Esophagus squamous epithelium (tissue), 5 donors: ENCODE data around the gene AP5S1. TPM values are rescaled to one million over a fixed set of nuclear protein-coding genes. Genes with fewer than 3 reads are reported as not detected.

Experiments used
- DNase-seq: peaks from one replicate; lab custom pipeline; 2025; lab: John Stamatoyannopoulos, UW
- H3K27ac ChIP-seq, 4 donors: fragments of 200-600 bp; sonication (generic); one replicate each; pipeline ENCODE4 v1.5.1; 2016 to 2019; ENCODE audit warnings: mild to moderate bottlenecking in 1 of 4
- H3K27me3 ChIP-seq, 4 donors: fragments of 200-600 bp; sonication (generic); 1 replicate in 3 of 4; 2 replicates in 1 of 4; pipeline versions ENCODE4 v1.5.1 to v1.6.0; 2017 to 2021; ENCODE audit warnings: antibody characterized with exemption in 1 of 4
- H3K36me3 ChIP-seq, 3 donors: fragments of 200-600 bp; sonication (generic); one replicate each; pipeline ENCODE4 v1.5.1; 2016 to 2019
- H3K4me1 ChIP-seq, 3 donors: fragments of 200-600 bp; sonication (generic); one replicate each; pipeline ENCODE4 v1.5.1; 2017 to 2019
- H3K4me3 ChIP-seq, 4 donors: fragments of 200-600 bp; sonication (generic); 1 replicate in 3 of 4; 2 replicates in 1 of 4; pipeline ENCODE4 v1.5.1; 2016 to 2019; ENCODE audit warnings: mild to moderate bottlenecking in 2 of 4, moderate library complexity in 1 of 4
- H3K9me3 ChIP-seq, 3 donors: fragments of 200-600 bp; sonication (generic); one replicate each; pipeline ENCODE4 v1.5.1; 2016 to 2019
- POLR2A ChIP-seq, 4 donors: fragments of 450-650 bp; IDR thresholded peaks; one replicate each; pipeline ENCODE4 v1.6.1; 2017; ENCODE audit warnings: antibody characterized with exemption in 4 of 4, mild to moderate bottlenecking in 4 of 4, moderate library complexity in 3 of 4
- WGBS, 2 donors: methylation state at CpG; one replicate each; pipeline ENCODE4 v1.1.5; 2018; 5-methylcytosine and 5-hydroxymethylcytosine counted together
- intact Hi-C: fragments of 100-400 bp; cut with DNase I; formaldehyde crosslinking; loops from one replicate; pipeline ENCODE4 v1.15.0; 2022
- total RNA-seq, 4 donors: library from RNA; depleted of rRNA; stranded (reverse); fragments of >200 nt; gene quantifications; one replicate each; pipeline ENCODE4 v1.1.0, GENCODE V29; 2016
- TF ChIP-seq, protein P1 (sequence below), 6 experiments: fragments of 450-650 bp in 4 of 6; fragments of 200-600 bp in 2 of 6; sonication (generic) in 2 of 6; IDR thresholded peaks; one replicate each; pipeline ENCODE4 v1.5.1; 2016 to 2019; ENCODE audit warnings: antibody characterized with exemption in 6 of 6, mild to moderate bottlenecking in 4 of 6, moderate library complexity in 4 of 6
- donor health status: DM: yes; HTN: yes; CAD: no.

The AP5S1 gene
- total RNA-seq, 4 donors from 2014 or later = 5.8 to 12.8 (median 10.4) TPM

GRCh38 chr20:3785240-3786125 is 34.9 kb upstream of the AP5S1 start:
- Histone ChIP-seq H3K4me3 (peak overlapping the region; percentile 68 to 87 (median 70)), H3K27me3 (no peaks in the 10 kb centered on the region), H3K27ac (peak overlapping the region; percentile 83 to 91 (median 88)), H3K9me3 (no peaks in the 10 kb centered on the region), H3K4me1 (peaks cover 45 to 81% (median 50%) of the 10 kb centered on the region in 3 donors), H3K36me3 (peaks cover 0 to 11% (median 0%) of the 10 kb centered on the region in 3 donors)
- TF ChIP-seq POLR2A (IDR thresholded peaks at IDR 0.05) = no peak
- TF ChIP-seq, protein P1, sequence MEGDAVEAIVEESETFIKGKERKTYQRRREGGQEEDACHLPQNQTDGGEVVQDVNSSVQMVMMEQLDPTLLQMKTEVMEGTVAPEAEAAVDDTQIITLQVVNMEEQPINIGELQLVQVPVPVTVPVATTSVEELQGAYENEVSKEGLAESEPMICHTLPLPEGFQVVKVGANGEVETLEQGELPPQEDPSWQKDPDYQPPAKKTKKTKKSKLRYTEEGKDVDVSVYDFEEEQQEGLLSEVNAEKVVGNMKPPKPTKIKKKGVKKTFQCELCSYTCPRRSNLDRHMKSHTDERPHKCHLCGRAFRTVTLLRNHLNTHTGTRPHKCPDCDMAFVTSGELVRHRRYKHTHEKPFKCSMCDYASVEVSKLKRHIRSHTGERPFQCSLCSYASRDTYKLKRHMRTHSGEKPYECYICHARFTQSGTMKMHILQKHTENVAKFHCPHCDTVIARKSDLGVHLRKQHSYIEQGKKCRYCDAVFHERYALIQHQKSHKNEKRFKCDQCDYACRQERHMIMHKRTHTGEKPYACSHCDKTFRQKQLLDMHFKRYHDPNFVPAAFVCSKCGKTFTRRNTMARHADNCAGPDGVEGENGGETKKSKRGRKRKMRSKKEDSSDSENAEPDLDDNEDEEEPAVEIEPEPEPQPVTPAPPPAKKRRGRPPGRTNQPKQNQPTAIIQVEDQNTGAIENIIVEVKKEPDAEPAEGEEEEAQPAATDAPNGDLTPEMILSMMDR (IDR thresholded peaks at IDR 0.05) = no peak
- 8% methylated on average over 15 of the region's 79 CpGs; no CpG with 5 or more reads in 1 of the 2 donors for WGBS, 2 donors
- no peak for DNase-seq
- intact Hi-C loops = no loop called here

DNA sequence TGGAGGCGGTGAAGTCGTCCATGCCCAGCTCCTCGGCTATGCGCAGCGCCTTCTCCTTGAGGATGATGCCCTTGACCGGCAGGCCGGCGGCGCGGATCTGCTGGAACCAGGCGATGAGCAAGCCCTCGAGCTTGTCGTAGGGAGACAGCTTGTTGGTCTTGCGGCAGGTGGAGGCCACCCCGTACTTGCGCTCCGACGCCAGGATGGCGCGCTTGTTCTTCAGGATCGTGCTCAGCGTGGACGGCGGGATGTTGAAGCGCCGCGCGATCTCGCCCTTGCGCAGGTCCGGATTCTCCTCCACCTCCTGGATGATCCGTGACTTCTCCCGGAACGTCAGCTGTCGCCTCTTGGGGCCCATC is 34.2 kb upstream of the AP5S1 start:
- Histone ChIP-seq H3K4me1 (peaks cover 42 to 75% (median 44%) of the 10 kb centered on the region in 3 donors), H3K27ac (peak overlapping the region; percentile 83 to 91 (median 88)), H3K36me3 (peaks cover 0 to 11% (median 0%) of the 10 kb centered on the region in 3 donors), H3K4me3 (peak overlapping the region; percentile 68 to 87 (median 70)), H3K27me3 (no peaks in the 10 kb centered on the region), H3K9me3 (no peaks in the 10 kb centered on the region)
- intact Hi-C loops = no loop called here
- no CpG with 5 or more reads among the region's 35 CpGs for WGBS, 2 donors
- no peak for TF ChIP-seq POLR2A (IDR thresholded peaks at IDR 0.05)
- TF ChIP-seq, protein P1 (IDR thresholded peaks at IDR 0.05) = no peak
- DNase-seq = no peak

DNA sequence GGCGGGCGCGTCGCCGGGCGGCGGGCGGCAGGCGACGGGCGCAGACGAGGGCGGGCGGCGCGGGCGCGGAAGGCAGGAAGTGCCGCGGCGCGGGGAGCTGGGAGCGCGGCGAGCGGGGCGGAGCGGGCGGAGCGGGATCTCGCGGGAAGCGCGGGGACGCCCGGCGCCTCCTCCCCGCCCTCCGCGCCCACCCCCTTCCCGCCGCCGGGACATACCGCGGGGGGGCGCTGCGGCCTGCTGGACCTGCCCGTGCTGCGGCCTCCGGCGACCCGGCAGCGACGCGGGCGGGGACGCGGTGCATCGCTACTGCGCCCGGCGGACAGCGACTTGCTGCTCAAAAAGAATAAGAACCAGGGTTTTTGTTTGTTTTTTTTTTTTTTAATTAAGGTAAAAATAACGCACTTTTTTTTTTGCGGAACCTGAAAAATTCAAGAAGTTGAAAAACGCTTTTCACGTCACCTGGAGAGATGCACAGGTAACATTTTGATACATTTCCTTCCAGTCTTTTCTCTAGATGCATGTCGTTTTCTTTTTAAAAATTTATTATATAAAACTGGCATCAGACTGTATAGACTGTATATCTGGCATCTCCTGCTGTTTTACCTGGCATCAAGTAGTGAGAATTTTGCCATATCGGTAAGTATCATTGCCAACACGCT is 33.6 kb upstream of the AP5S1 start, which contains the start of gene CENPB:
Gene CENPB (minus strand): TSS at position 76 of the 659 bp plus-strand sequence. CDS start 257 bp downstream, outside the sequence.
- Histone ChIP-seq H3K27ac (peak within 1 kb of the TSS; percentile 83 to 91 (median 88)), H3K4me3 (peak within 1 kb of the TSS; percentile 68 to 87 (median 70)), H3K4me1 (peaks cover 37 to 68% (median 43%) of the 10 kb centered on the region in 3 donors), H3K9me3 (no peaks in the 10 kb centered on the region), H3K27me3 (no peaks in the 10 kb centered on the region), H3K36me3 (peaks cover 0 to 11% (median 0%) of the 10 kb centered on the region in 3 donors)
- WGBS, 2 donors = 5 to 8% methylated on average over 10 to 18 of the region's 70 CpGs
- no peak for TF ChIP-seq POLR2A (IDR thresholded peaks at IDR 0.05)
- TF ChIP-seq, protein P1 (IDR thresholded peaks at IDR 0.05) = peak; percentile 51 to 94 (median 77)
- intact Hi-C loops = no loop called here
- peak; percentile 45 for DNase-seq

DNA sequence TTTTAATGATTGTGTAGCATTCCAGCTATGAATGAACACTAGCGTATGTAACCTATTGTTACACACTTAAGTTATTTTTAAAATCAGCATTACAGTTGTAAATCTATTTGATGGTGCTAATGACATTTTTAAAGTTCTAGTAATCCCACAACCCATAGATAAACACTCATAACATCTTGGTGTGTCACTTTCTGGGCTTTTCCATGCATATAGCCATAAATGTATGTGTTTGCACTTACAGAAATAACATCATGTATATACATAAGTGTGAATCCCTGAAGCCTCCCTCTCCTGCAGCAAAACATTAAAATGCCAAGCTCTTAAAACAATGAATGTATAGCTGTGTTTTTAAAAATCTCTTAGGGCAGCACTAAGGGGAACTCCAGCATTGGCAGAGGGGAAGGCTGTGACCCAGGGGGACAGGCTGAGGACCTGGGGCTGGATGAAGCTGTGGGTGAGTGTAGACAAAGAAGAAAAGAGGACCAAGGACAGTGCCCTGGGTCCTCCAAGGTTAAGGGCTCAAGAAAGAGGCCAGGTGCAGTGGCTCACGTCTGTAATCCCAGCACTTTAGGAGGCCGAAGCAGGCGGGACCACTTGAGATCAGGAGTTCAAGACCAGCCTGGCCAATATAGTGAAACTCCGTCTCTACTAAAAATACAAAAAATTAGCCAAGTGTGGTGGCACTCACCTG is 32.9 kb upstream of the AP5S1 start:
- Histone ChIP-seq H3K9me3 (no peaks in the 10 kb centered on the region), H3K36me3 (peaks cover 0 to 11% (median 0%) of the 10 kb centered on the region in 3 donors), H3K4me3 (peak overlapping the region in 3 of 4 donors; percentile 32 to 87 (median 70)), H3K27ac (peak overlapping the region in 2 of 4 donors; percentile 51 to 91), H3K4me1 (peaks cover 35 to 61% (median 39%) of the 10 kb centered on the region in 3 donors), H3K27me3 (no peaks in the 10 kb centered on the region)
- WGBS, 2 donors = 68 to 79% methylated on average over 5 of the region's 5 CpGs
- intact Hi-C loops = no loop called here
- no peak for TF ChIP-seq POLR2A (IDR thresholded peaks at IDR 0.05)
- TF ChIP-seq, protein P1 (IDR thresholded peaks at IDR 0.05) = no peak
- DNase-seq = no peak
